H1 (cell line): ENCODE results near the gene SCIMP. TPM values are rescaled to one million over a fixed set of nuclear protein-coding genes. Genes with fewer than 3 reads are reported as not detected.

ENCODE experiments used
- EGR1 ChIP-seq: IDR thresholded peaks from 2 replicates; pipeline ENCODE4 v1.6.1; 2011; ENCODE audit warnings: low read depth, low read length, borderline replicate concordance
- RFX5 ChIP-seq: IDR thresholded peaks from 2 replicates; pipeline ENCODE4 v1.6.1; 2011; ENCODE audit warnings: low read depth, low read length, improper control_type of control experiment, borderline replicate concordance
- RNF2 ChIP-seq: fragments of 200-900, 300-1000 bp; sonication (generic); IDR thresholded peaks from 2 replicates; pipeline ENCODE4 v1.7.1; 2016; ENCODE audit warnings: borderline replicate concordance, low read depth, mild to moderate bottlenecking, antibody characterized with exemption, low read length; ENCODE audit not compliant: poor library complexity, severe bottlenecking; ENCODE audit errors: missing control alignments
- SP4 ChIP-seq: IDR thresholded peaks from 2 replicates; pipeline ENCODE4 v1.6.1; 2012; ENCODE audit warnings: low read length, inconsistent platforms
- polyA plus RNA-seq, 7 experiments: library from polyadenylated mRNA; depleted of rRNA in 3 of 7; stranded (reverse) in 5 of 7; unstranded in 2 of 7; fragments of >200 nt in 5 of 7; fragments of 200-250 nt in 2 of 7; gene quantifications; 1 replicate in 5 of 7; 2 replicates in 1 of 7; 4 replicates in 1 of 7; pipeline versions ENCODE4 v1.2.1 to v1.2.3, GENCODE V29; 2011 to 2013; ENCODE audit warnings: missing spikeins in 2 of 7, mixed read lengths in 2 of 7
- total RNA-seq: library from RNA; stranded (reverse); fragmentation: NEBNext Ultra II Directional; extraction: Animal tissue kit (Norgen Biotek cat#: 25700); gene quantifications from 2 replicates; pipeline ENCODE4 v1.2.1, GENCODE V29; 2021

The SCIMP gene
- total and polyA plus RNA-seq, 2 of the 8 experiments (the other 6 are each of a cell fraction or from before 2014, with no cell fraction given), result not detected

DNA sequence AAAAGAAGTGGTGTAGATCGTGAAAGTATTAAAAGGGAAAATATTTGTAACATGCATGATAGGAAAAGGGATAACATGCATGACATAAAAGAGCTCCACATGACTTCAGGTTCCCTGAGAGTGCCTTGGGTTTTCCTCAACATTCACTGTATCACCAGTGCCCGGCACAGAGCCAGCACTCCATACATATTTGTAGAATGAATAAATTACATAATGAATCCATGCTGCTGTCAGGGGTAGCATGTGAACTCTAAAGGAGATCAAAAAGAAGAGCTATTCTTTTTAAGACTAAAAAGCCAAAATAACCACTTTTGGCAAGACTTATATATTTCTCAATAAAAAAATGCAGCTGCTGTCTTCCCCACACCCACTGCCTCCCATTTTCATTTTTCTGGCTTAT is 40.3 kb downstream of the SCIMP start (continued):
- TF ChIP-seq RNF2, result no peak
- TF ChIP-seq EGR1, result no peak
- no peak for TF ChIP-seq RFX5
- TF ChIP-seq SP4, result no peak
